Lower leg skin (tissue), 3 donors: ENCODE measurements around the gene ELAVL2.

ENCODE experiments used
- CTCF ChIP-seq, 3 donors: fragments of 450-650 bp; IDR thresholded peaks; one replicate each; pipeline ENCODE4 v1.5.1; 2016; ENCODE audit warnings: antibody characterized with exemption in 3 of 3, mild to moderate bottlenecking in 3 of 3, moderate library complexity in 2 of 3
- POLR2A ChIP-seq, 2 donors: fragments of 450-650 bp; IDR thresholded peaks; one replicate each; pipeline ENCODE4 v1.6.1; 2016 to 2017; ENCODE audit warnings: antibody characterized with exemption in 2 of 2, mild to moderate bottlenecking in 1 of 2, moderate library complexity in 1 of 2

- TF ChIP-seq CTCF (IDR thresholded peaks at IDR 0.05) (no peak), POLR2A (IDR thresholded peaks at IDR 0.05) (no peak)
Observed at GRCh38 chr9:23695572-23695971, 130.5 kb downstream of the ELAVL2 start.
